Esophagus squamous epithelium (tissue), 4 donors: ENCODE measurements around the gene CLCN1.

ENCODE experiments used
- CTCF ChIP-seq, 6 experiments: fragments of 450-650 bp in 4 of 6; fragments of 200-600 bp in 2 of 6; sonication (generic) in 2 of 6; IDR thresholded peaks; one replicate each; pipeline ENCODE4 v1.5.1; 2016 to 2019; ENCODE audit warnings: antibody characterized with exemption in 6 of 6, mild to moderate bottlenecking in 4 of 6, moderate library complexity in 4 of 6
- POLR2A ChIP-seq, 4 donors: fragments of 450-650 bp; IDR thresholded peaks; one replicate each; pipeline ENCODE4 v1.6.1; 2017; ENCODE audit warnings: antibody characterized with exemption in 4 of 4, mild to moderate bottlenecking in 4 of 4, moderate library complexity in 3 of 4

GRCh38 chr7:143390773-143391317 lies 74.9 kb downstream of the CLCN1 start:
- TF ChIP-seq CTCF (IDR thresholded peaks at IDR 0.05) (no peak), POLR2A (IDR thresholded peaks at IDR 0.05) (no peak)
